HG03442 (cell line): ENCODE results near the gene RIMBP3C.
"Not testable (repeated sequence)": the region's sequence is repeated elsewhere in the genome, so short reads cannot be mapped to it uniquely, and the experiment has no call there.

Source experiments
- ATAC-seq: cut with Tn5 transposase; IDR thresholded peaks from one replicate; pipeline ENCODE4 v1.9.1; 2021; ENCODE audit warnings: mild to moderate bottlenecking, moderate library complexity; ENCODE audit not compliant: unreplicated experiment

The RIMBP3C gene

DNA sequence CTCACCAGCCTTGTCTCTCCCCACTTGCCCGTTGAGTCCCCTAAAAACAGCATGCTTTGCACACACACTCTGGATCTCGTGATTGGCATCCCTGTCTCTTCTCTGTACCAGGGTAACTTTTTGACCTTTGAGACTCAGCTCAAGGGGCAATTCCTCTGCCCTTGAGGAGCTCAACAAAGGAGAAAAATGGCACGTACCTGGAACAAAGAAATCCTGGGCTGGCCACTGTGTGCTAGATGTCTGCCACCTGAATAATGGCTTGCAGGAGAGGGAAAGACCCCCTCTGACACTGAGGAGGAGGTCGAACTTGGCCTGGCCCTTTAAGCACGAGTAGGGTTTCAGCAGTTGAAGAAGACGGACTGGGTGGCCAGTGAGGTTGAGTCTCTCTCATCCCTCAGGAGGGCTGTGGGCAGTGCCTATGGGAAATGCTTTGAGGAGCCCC, 22.1 kb upstream of the RIMBP3C start:
- no peak for ATAC-seq

DNA sequence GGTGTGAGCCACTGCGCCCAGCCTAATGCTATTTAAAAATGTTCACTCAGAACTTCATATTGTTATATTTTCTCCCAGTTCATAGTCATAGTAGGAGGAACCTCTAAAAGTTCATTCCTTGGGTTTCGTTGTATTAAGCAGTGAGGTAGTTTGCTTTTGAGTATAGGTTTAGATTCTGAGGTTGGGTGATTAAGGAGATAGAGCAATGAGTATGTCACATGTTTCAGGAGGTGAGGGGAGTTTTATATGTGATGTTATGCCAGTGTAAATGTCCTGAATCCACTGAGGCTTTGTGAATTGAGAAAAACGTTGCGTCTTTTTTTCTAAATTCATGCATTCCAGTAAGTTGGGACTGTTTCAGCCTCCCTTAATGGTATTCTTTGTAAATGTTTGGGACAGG, 20.4 kb upstream of the RIMBP3C start:
- ATAC-seq: no peak

- ATAC-seq: no peak
Measured at GRCh38 chr22:21570398-21570797, 19.1 kb upstream of the RIMBP3C start.

DNA sequence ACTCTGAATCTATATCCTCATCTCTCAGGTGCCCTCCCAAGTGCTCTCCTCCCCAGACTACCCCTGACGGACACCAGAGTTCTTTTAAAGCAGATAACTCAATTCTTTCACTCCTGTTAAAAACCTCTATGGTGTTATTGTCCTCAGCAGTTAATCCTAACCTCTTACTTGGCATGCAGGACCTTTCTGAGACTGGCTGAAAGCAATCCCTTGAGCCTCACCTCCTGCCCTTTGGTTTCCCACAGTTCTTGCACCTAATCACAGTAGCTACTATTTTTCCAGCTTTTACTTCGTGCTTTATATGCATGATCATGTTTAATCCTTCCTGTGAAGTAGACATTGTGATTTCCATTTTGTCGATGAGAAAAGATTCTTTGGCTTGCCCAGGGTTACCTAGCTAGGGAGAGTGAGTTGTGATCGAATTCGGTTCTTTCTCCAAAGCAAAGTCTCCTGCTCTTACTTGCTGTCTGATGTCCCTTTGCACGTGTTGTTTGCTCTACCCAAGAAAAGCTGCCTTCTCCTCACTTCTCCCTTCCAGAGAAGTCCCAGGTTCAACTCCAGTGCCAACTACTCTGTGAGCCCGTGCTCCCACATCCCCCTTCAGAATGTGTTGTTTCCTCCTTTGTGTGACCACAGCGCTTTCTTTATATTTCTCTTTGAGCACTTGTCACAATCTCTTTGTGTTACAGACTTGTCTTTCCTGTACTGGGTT, 18.4 kb upstream of the RIMBP3C start:
- ATAC-seq: no peak

DNA sequence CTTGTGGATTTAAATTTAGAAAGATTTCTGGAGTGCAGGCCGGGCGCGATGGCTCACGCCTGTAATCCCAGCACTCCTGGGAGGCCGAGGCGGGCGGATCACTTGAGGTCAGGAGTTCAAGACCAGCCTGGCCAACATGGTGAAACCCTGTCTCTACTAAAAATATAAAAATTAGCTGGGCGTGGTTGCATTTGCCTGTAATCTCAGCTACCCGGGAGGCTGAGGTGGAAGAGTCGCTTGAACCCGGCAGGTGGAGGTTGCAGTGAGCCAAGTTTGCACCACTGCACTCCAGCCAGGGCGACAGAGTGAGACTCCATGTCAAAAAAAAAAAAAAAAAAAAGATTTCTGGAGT, 17.8 kb upstream of the RIMBP3C start:
- not testable (repeated sequence) for ATAC-seq

DNA sequence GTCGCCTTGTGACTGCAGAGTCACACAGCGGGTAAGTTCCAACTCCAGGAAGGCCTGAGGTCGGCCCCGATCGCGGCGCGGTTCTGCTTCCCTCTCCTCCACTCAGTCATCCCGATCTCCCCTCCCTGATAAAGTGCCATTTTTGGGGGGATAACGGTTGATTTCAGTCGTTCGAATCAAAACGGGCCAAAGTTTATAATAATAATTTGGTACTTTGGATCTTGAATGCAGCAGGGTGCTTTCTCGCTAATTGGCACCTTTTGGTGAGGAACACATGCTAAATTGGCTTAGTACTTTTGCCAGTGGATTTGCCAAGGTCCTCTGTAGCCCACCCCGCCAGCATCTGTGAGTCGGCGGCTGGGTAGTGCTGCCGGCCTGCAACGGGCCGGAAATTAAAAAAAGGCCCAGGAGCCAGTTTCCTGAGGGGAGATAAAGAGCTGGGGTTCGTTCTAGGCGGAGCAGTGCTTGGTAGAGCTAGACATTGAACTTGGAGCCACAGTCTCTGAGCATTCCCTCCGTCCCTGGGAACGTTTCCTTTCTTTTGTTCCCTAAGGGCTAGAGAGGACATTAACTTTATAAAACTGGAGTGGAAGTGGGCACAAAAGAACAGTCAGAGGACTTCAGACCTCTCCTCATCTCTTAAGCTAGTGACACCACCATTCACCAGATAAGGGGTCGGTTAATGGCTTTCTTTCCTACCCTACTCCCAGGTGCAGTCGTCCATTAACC, 17.2 kb upstream of the RIMBP3C start:
- ATAC-seq: no peak

DNA sequence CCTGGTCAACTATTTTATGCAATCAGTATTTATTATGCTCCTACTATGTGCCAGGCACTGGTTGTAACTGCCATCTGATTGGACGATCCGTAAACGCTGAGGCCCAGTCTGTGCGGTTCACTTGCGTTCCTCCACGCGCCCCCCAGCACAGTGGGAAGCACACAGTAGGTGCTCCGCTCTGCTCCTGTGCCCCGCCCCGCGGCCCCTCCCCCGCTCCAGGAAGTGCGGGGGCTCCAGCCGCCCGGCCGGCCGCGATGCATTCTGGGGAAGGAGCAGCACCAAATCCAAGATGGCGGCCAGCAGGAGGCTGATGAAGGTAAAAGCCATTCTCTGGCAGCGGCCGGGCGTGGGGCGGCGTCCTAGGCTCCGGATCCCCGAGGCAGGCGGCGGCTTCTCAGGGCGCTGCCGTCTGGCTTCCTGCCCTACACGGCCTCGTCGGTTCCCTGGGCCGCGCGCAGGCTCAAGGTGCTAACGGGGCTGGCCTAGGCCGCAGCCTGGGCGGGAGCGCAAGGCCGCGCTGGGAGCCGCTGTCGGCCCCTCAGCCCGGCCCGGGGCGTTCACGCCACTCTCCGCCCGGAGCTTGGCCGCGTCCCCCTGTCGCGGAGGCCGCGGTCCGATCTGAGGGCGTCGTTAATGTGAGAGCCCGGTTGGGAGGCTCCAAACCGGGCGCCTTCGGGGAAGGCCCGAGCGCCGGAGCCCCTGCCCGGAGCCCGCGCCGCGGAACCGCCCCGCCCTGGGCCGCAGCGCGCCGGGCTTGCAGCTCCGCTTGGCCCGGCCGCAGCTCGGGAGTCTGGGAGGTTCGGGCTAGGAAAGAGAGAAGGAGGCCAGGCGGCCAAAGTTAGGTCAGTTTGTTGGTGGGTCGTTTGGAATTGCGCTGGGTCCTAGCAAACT, 16.4 kb upstream of the RIMBP3C start, which contains the start of gene UBE2L3:
UBE2L3 (plus strand) TSS at position 259 of the 891 bp plus-strand sequence; CDS start at position 290, 31 bp downstream.
- ATAC-seq: no peak

DNA sequence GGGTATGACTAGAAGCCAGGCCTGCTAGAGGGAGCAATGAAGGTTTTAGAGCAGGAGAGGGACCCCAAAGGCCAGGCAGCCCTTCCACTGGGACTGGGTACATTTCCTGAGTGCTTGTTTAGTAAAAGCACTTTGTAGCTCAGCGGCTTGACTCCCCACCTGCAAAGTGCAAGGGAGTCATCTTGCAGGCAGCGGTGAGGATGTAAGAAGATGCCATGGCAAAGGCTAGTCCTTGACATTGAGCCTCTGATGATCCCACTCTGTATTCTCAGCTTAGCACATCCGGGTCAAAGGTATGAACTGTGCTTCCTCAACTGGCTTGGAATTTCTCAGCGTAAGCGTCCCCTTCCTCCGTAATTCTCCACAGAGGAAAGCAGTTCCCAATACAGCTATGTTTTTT, 13.2 kb upstream of the RIMBP3C start:
- ATAC-seq: no peak

GRCh38 chr22:21563912-21564311, 12.7 kb upstream of the RIMBP3C start:
- no peak for ATAC-seq

- ATAC-seq: not testable (repeated sequence)
Measured at GRCh38 chr22:21560657-21561056, 9.4 kb upstream of the RIMBP3C start.

- ATAC-seq: not testable (repeated sequence)
Measured at GRCh38 chr22:21559345-21560125, 8.3 kb upstream of the RIMBP3C start.

DNA sequence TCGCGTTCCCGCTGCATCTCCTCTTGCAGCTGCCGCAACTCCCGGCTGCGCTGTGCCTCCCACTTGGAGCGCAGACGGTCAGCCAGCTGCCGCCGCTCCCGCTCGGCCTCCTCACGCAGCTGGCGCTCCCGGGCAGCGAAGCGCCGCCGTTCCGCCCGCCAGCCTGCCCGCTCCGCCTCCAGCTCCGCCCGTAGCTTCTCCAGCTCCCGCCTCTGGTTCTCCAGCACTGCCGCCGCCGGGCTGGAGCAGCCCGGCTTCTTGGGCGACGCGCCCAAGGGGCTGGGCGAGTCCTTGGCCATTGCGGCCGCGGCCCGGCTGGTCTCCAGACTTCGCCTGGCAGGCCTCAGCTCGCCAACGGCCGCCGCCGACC, 598 bp downstream of the RIMBP3C start:
- ATAC-seq: not testable (repeated sequence)

- ATAC-seq: not testable (repeated sequence)
Measured at GRCh38 chr22:21550008-21550677, 1.1 kb downstream of the RIMBP3C start.

- not testable (repeated sequence) for ATAC-seq
Measured at GRCh38 chr22:21549558-21549957, 1.7 kb downstream of the RIMBP3C start.

DNA sequence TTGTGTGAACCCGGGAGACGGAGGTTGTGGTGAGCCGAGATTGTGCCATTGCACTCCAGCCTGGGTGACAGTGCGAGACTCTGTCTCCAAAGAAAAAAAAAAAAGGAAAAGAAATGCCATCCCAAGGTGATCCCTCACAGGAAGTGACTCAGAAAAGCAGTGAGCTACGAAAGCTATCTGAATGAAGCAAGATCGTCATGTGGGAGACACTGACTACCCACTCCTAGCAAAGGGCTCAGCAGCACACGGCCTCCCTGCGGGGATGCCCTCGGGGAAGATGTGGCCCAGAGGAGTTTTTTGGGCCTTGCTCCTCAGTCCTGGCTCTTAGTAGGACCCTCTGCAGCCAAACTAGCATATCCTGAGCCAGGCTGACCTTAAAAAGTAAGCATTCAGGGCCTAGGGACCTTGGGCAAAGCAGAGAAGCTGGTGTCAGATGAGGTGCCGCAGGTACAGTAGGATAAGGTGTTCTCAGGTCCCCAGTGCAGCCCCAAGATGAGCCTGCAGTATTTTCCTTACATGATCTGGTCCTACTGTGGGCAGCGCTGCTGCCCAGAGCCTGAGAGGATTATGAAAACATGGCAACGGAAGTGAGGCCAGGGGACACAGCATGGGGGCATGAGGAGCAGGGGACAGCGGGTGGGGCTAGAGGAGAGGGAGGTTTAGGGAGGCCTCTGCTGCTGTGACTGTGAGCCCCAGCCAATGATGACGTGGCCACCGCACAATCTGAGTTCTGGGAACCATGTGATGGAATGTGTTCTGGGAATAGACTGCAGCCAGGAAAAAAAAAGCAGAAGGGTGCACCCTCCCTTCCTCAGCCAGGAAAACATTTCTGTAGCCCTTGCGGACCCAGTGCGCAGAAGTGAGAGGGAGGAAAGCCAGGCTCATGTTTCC, 6.6 kb downstream of the RIMBP3C start:
- not testable (repeated sequence) for ATAC-seq

- ATAC-seq: not testable (repeated sequence)
Measured at GRCh38 chr22:21539862-21540261, 11.4 kb downstream of the RIMBP3C start.

DNA sequence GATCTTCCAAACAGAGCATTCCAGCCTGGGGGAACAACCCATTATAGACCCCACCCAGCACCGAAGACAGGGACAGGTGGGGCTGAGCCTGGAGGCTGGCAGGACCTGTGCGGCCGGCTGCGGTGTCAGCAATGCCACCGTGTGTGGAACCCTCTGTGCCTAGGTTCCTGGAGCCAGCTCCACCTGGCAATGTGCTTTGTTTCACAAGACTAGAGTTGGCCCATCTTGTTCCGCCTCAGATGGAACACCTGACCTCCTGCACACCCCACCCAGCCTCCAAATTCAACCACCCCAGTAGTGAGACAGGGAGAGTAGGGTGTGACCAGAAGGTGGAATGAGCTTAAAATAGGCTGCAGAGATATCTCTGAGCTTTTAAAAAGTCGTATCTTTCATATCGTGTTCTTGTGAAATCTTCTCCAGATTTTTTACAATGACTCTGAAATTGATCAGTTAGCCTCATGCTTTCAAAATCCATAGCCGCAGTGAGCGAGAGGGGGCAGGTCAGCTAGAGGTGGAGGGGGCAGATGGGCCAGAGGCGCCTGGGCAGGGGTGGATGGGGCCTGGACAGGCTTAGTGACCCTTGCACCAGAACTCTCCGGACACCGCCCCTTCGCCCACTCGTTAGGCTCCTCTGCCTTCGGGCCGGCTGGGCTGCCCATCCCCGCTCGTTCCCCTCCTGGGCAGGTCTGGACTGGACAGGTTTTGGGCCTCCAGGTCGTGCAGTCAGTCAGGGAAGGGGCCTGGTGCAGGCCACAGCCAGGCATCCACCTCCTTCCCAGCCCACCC, 18.2 kb downstream of the RIMBP3C start:
- ATAC-seq: not testable (repeated sequence)

- ATAC-seq: not testable (repeated sequence)
Measured at GRCh38 chr22:21531525-21531924, 19.7 kb downstream of the RIMBP3C start.
